ENCODE data around the gene FGF11. TPM values are rescaled to one million over a fixed set of nuclear protein-coding genes. Genes with fewer than 3 reads are reported as not detected.

The FGF11 gene
- total RNA-seq, 2 experiments from 2014 or later = 1.5 to 1.7 TPM

GRCh38 chr17:7436556-7437368, 2.5 kb upstream of the FGF11 start:
- H3K27ac Mint-ChIP-seq = peak overlapping the region; percentile 87
- H3K27ac ChIP-seq (ENCODE audit: low read depth in 1 of 2, low read length in 2 of 2) = peak overlapping the region; percentile 83 to 93
- ATAC-seq (ENCODE audit: poor library complexity) (peak; percentile 53), DNase-seq (peak; percentile 61 to 94 (median 79))
- CTCF ChIA-PET = interaction anchor here (0.6 to 4.8 kb wide), 47 partner anchors 8 to 384 kb away, joined by 3 to 61 read pairs (median 5); partner anchors contain the start of genes CHRNB1, FXR2, MPDU1 and NEURL4
- peaks cover 48% of the 10 kb centered on the region for H3K4me1 Mint-ChIP-seq (ENCODE audit: low read depth)
- peaks cover 31% of the 10 kb centered on the region for H3K27me3 Mint-ChIP-seq
- H3K27me3 ChIP-seq (ENCODE audit: control insufficient read depth in 1 of 2, insufficient read depth in 2 of 2, low read length in 2 of 2) = peaks cover 30 to 36% of the 10 kb centered on the region in 2 experiments
- no peaks in the 10 kb centered on the region for H3K36me3 ChIP-seq (ENCODE audit: insufficient read depth, low read length)
- H3K4me1 ChIP-seq (ENCODE audit: insufficient read depth, low read length) = peaks cover 60% of the 10 kb centered on the region
- peaks cover 0 to 12% of the 10 kb centered on the region in 2 experiments for H3K9me3 ChIP-seq (ENCODE audit: control insufficient read depth in 1 of 2, insufficient read depth in 1 of 2, low read length in 2 of 2)
- no peaks in the 10 kb centered on the region for H3K9me3 Mint-ChIP-seq
- H3K4me3 ChIP-seq (ENCODE audit: low read length) = peak overlapping the region; percentile 86
- TF ChIP-seq CTCF (IDR thresholded peaks at IDR 0.05) = peak; percentile 82
- peak overlapping the region; percentile 87 for H3K4me3 Mint-ChIP-seq
- H3K36me3 Mint-ChIP-seq (ENCODE audit: low read depth) = peaks cover 4% of the 10 kb centered on the region
- intact Hi-C loops (cut with DNase I, micrococcal nuclease) = loop anchor here (1.0 to 10.0 kb wide), 12 partner anchors 42 to 389 kb away; partner anchors contain the start of genes CTDNEP1 (in 1 of the 2), EIF5A (in 1 of the 2), ELP5 (in 1 of the 2) and KCTD11 (in 1 of the 2)
- POLR2A ChIA-PET = interaction anchor here (0.7 to 9.0 kb wide), 32 partner anchors 9 to 391 kb away, joined by 3 to 156 read pairs (median 8); partner anchors contain the start of genes ACAP1, FXR2, MPDU1 and NEURL4

- H3K36me3 Mint-ChIP-seq (ENCODE audit: low read depth) = peaks cover 4% of the 10 kb centered on the region
- no peaks in the 10 kb centered on the region for H3K9me3 Mint-ChIP-seq
- no peak overlapping the region for H3K27ac ChIP-seq (ENCODE audit: low read depth in 1 of 2, low read length in 2 of 2)
- no peaks in the 10 kb centered on the region for H3K36me3 ChIP-seq (ENCODE audit: insufficient read depth, low read length)
- intact Hi-C loops (cut with DNase I, micrococcal nuclease) = loop anchor here (1.0 to 10.0 kb wide), 11 partner anchors 41 to 390 kb away; partner anchors contain the start of genes CTDNEP1 (in 1 of the 2), EIF5A (in 1 of the 2), ELP5 (in 1 of the 2) and KCTD11 (in 1 of the 2)
- H3K4me1 Mint-ChIP-seq (ENCODE audit: low read depth) = peaks cover 48% of the 10 kb centered on the region
- peak overlapping the region; percentile 85 for H3K4me3 Mint-ChIP-seq
- DNase-seq (peak in 1 of 14 experiments; percentile 17), ATAC-seq (ENCODE audit: poor library complexity) (no peak)
- H3K27me3 Mint-ChIP-seq = peaks cover 38% of the 10 kb centered on the region
- H3K27me3 ChIP-seq (ENCODE audit: control insufficient read depth in 1 of 2, insufficient read depth in 2 of 2, low read length in 2 of 2) = peaks cover 35 to 42% of the 10 kb centered on the region in 2 experiments
- CTCF ChIA-PET = interaction anchor here (0.6 to 4.8 kb wide), 39 partner anchors 8 to 385 kb away, joined by 3 to 61 read pairs (median 5); partner anchors contain the start of genes CHRNB1, MPDU1, NEURL4 and PLSCR3
- H3K27ac Mint-ChIP-seq = peak overlapping the region; percentile 43
- H3K4me3 ChIP-seq (ENCODE audit: low read length) = peak overlapping the region; percentile 16
- peaks cover 60% of the 10 kb centered on the region for H3K4me1 ChIP-seq (ENCODE audit: insufficient read depth, low read length)
- no peak for TF ChIP-seq CTCF (IDR thresholded peaks at IDR 0.05)
- H3K9me3 ChIP-seq (ENCODE audit: control insufficient read depth in 1 of 2, insufficient read depth in 1 of 2, low read length in 2 of 2) = peaks cover 0 to 12% of the 10 kb centered on the region in 2 experiments
- POLR2A ChIA-PET = interaction anchor here (0.9 to 9.0 kb wide), 23 partner anchors 10 to 392 kb away, joined by 3 to 156 read pairs (median 10); partner anchors contain the start of genes MPDU1, PLSCR3, POLR2A and SAT2
Measured at GRCh38 chr17:7437369-7437863, 1.9 kb upstream of the FGF11 start.
